ENCODE data around the gene KLF6. TPM values are rescaled to one million over a fixed set of nuclear protein-coding genes. Genes with fewer than 3 reads are reported as not detected.

KLF6 gene
- total and polyA plus RNA-seq, 4 donors = 44.2 to 384 (median 165) TPM

DNA sequence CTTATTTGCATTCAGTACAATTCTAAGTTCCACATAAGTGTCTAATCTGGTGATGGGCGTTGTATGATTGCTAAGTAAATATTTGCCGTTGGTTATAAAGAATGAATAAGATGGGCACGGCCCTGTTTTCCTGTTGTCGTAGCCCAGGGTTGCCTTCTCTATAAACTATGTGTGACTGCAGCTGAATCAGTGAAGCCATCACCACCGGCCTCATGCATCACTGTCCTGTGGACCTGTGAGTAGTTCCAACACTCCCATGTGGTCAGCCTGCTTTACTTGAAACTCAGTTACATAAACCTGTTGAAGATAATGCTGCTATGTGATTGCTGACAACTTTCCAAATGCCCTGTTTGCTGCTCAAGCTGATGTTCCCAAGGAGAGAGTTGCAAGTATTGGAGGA, 21.6 kb upstream of the KLF6 start:
- intact Hi-C loops (cut with DNase I) = no loop called here
- peak overlapping the region in 1 of 2 donors; percentile 76 for H3K27ac ChIP-seq (ENCODE audit: low read depth in 1 of 2, low read length in 2 of 2)
- no peak for ATAC-seq (ENCODE audit: low FRiP score)
- no peak overlapping the region for H3K4me3 ChIP-seq (ENCODE audit: low read length in 2 of 2)
- no peaks in the 10 kb centered on the region for H3K27me3 ChIP-seq (ENCODE audit: control insufficient read depth in 1 of 2, insufficient read depth in 2 of 2, low read length in 1 of 2)
- H3K4me1 ChIP-seq (ENCODE audit: control insufficient read depth in 1 of 2, insufficient read depth in 2 of 2, low read length in 2 of 2) = peaks cover 2 to 4% of the 10 kb centered on the region in 2 donors
- WGBS, 2 donors = 76 to 79% methylated on average over 5 of the region's 5 CpGs
- no peaks in the 10 kb centered on the region for H3K36me3 ChIP-seq (ENCODE audit: control insufficient read depth in 1 of 2, insufficient read depth in 2 of 2, low read length in 1 of 2)
- no peaks in the 10 kb centered on the region for H3K9me3 ChIP-seq (ENCODE audit: control insufficient read depth, low read length)
- no peak for DNase-seq

DNA sequence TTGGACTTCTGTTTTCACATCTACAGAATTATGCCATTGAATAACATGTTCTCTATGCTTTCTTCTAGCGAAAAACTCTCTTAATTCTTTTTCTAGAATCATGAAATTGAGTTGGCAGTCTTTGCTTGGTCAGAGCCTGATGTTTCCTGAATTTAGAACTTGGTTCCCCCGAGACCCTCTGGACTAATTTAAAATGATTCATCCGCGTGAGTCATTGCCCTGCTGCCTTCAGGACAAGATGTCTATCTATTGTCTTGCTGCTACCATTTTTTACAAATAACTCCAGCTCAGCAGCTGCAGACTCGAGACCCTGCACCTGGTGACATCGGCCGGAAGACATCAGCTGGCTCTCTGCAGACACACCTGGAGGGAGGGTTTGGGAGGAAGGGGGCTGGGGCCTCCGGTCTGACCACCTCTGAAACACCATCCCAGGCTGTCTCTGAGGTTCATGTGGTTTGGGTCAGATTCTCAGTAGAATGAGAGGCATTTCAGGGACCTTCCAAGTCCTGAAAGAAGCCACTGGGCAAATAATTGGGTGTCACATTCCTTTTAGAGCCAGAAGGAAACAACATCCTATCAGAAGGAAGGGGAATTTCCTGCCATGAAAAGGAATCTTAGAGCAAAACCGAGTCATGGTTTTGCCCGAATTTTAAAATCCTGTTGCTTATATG, 20.9 kb upstream of the KLF6 start:
- H3K9me3 ChIP-seq (ENCODE audit: control insufficient read depth, low read length) = no peaks in the 10 kb centered on the region
- H3K27me3 ChIP-seq (ENCODE audit: control insufficient read depth in 1 of 2, insufficient read depth in 2 of 2, low read length in 1 of 2) = no peaks in the 10 kb centered on the region
- peaks cover 2 to 4% of the 10 kb centered on the region in 2 donors for H3K4me1 ChIP-seq (ENCODE audit: control insufficient read depth in 1 of 2, insufficient read depth in 2 of 2, low read length in 2 of 2)
- peak overlapping the region; percentile 78 to 90 for H3K27ac ChIP-seq (ENCODE audit: low read depth in 1 of 2, low read length in 2 of 2)
- intact Hi-C loops (cut with DNase I) = no loop called here
- no peaks in the 10 kb centered on the region for H3K36me3 ChIP-seq (ENCODE audit: control insufficient read depth in 1 of 2, insufficient read depth in 2 of 2, low read length in 1 of 2)
- WGBS, 2 donors = 41 to 47% methylated on average over 10 of the region's 10 CpGs
- no peak overlapping the region for H3K4me3 ChIP-seq (ENCODE audit: low read length in 2 of 2)
- ATAC-seq (ENCODE audit: low FRiP score) = peak; percentile 78
- DNase-seq = no peak

DNA sequence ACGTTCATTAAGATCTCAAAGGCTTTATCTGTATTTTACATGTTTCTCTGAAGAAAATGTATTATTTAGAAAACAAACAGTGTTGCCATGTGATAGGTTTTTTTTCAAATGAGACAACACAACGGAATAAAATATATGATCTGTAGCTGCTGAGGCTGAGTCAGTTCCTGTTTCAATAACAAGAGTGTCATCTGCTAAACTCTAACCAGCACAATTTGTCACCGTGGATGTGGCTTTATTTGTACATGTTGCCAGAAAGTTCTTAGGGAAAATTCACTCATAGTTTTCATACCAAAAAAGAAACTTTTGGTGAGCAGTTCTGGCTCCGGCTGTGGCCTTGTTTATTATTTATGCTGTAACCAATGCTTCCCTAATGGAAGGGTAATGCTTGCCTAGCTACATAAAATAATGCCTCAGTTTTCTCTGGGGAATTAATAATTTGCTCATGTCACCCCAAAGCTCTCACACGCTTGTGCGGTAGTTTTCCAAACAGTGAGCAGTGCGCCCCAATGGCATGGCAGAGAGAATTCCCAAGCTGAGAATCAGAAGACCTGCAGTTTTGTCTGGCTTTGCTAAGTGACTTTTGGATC, 20.3 kb upstream of the KLF6 start:
- Histone ChIP-seq H3K4me1 (ENCODE audit: control insufficient read depth in 1 of 2, insufficient read depth in 2 of 2, low read length in 2 of 2) (peaks cover 2 to 4% of the 10 kb centered on the region in 2 donors), H3K36me3 (ENCODE audit: control insufficient read depth in 1 of 2, insufficient read depth in 2 of 2, low read length in 1 of 2) (no peaks in the 10 kb centered on the region), H3K27me3 (ENCODE audit: control insufficient read depth in 1 of 2, insufficient read depth in 2 of 2, low read length in 1 of 2) (no peaks in the 10 kb centered on the region), H3K9me3 (ENCODE audit: control insufficient read depth, low read length) (no peaks in the 10 kb centered on the region), H3K27ac (ENCODE audit: low read depth in 1 of 2, low read length in 2 of 2) (peak overlapping the region; percentile 53 to 90), H3K4me3 (ENCODE audit: low read length in 2 of 2) (no peak overlapping the region)
- 39 to 43% methylated on average over 7 of the region's 7 CpGs for WGBS, 2 donors
- peak; percentile 37 for ATAC-seq (ENCODE audit: low FRiP score)
- no peak for DNase-seq
- intact Hi-C loops (cut with DNase I) = no loop called here

DNA sequence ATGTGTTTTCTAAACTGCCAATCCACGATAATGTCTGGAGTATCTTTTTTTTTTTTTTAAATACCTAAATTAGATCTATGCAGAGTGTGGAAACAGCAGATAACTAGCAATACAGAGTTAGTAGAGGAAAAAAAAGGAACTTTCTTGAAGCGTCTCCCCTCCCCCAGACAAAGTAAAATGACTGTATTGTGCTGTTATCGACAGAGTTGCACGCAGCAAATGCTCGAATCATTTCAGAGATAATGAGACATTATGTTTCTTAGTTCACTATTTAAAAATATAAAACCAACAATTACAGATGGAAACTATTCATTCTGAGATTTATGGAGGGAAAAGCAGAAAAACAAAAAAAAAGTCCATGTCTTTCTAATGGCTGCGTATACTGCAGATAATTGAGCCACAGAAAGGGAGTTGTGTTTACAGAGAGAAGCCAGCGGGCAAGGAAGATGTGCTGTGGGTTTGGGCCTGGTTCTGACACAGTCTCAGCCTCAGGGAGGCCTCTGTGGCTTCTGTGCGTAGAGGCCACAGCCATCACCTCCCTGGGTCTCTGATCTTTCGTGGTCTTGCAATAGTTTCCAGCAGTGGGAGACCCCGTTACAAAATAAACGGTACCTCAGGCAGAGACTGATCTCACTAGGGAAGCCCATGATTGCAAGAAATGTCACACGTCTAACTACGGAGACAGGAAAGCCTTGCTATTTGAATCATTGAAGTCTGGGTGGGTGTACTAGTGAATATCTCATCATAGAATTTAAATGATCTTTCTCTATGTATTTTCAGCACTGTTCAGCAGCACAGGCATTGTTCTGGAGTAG, 19.1 kb upstream of the KLF6 start:
- Histone ChIP-seq H3K27me3 (ENCODE audit: control insufficient read depth in 1 of 2, insufficient read depth in 2 of 2, low read length in 1 of 2) (no peaks in the 10 kb centered on the region), H3K4me1 (ENCODE audit: control insufficient read depth in 1 of 2, insufficient read depth in 2 of 2, low read length in 2 of 2) (peaks cover 2 to 4% of the 10 kb centered on the region in 2 donors), H3K27ac (ENCODE audit: low read depth in 1 of 2, low read length in 2 of 2) (no peak overlapping the region), H3K9me3 (ENCODE audit: control insufficient read depth, low read length) (no peaks in the 10 kb centered on the region), H3K36me3 (ENCODE audit: control insufficient read depth in 1 of 2, insufficient read depth in 2 of 2, low read length in 1 of 2) (no peaks in the 10 kb centered on the region), H3K4me3 (ENCODE audit: low read length in 2 of 2) (no peak overlapping the region)
- WGBS, 2 donors = 84 to 89% methylated on average over 13 of the region's 13 CpGs
- no peak for ATAC-seq (ENCODE audit: low FRiP score)
- DNase-seq = no peak
- intact Hi-C loops (cut with DNase I) = loop anchor here in 1 of 2 donors (5.0 kb wide), 1 partner anchor 83 kb away; no protein-coding TSS in a partner anchor

DNA sequence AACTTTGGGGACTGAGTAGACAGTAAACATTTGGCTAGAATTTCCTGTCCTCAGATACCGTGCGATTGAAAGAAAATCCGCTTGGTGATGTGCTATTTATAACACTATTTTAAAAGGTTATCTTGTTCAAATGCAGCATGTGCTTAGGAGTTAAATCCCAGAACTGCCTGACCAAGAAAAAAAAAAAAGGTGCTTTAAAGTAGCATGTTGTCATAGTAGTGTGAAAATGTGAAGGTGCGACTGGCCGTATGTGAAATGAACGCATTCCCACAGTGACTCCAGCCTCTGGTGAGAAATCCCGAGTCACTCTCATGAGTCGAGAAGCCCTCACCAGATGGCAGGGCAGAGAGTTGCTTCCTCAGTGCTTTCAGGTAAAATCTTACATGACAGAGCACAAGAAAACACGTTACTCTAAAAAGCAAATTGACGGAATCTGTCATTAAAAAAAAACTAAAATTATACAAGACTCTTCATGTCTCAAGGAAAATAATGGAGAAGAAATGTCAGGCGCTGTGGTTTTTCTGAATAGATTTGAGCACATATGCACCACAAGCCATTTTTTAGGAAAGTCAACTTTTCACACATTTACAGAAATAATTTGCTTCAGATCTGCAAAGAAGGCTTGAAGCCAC, 18.4 kb upstream of the KLF6 start:
- H3K27me3 ChIP-seq (ENCODE audit: control insufficient read depth in 1 of 2, insufficient read depth in 2 of 2, low read length in 1 of 2) = no peaks in the 10 kb centered on the region
- ATAC-seq (ENCODE audit: low FRiP score) (no peak), DNase-seq (no peak)
- H3K36me3 ChIP-seq (ENCODE audit: control insufficient read depth in 1 of 2, insufficient read depth in 2 of 2, low read length in 1 of 2) = no peaks in the 10 kb centered on the region
- intact Hi-C loops (cut with DNase I) = loop anchor here in 1 of 2 donors (5.0 kb wide), 1 partner anchor 84 kb away; no protein-coding TSS in a partner anchor
- H3K27ac ChIP-seq (ENCODE audit: low read depth in 1 of 2, low read length in 2 of 2) = no peak overlapping the region
- WGBS, 2 donors = 78 to 83% methylated on average over 11 of the region's 11 CpGs
- H3K4me3 ChIP-seq (ENCODE audit: low read length in 2 of 2) = no peak overlapping the region
- peaks cover 2 to 4% of the 10 kb centered on the region in 2 donors for H3K4me1 ChIP-seq (ENCODE audit: control insufficient read depth in 1 of 2, insufficient read depth in 2 of 2, low read length in 2 of 2)
- H3K9me3 ChIP-seq (ENCODE audit: control insufficient read depth, low read length) = no peaks in the 10 kb centered on the region

DNA sequence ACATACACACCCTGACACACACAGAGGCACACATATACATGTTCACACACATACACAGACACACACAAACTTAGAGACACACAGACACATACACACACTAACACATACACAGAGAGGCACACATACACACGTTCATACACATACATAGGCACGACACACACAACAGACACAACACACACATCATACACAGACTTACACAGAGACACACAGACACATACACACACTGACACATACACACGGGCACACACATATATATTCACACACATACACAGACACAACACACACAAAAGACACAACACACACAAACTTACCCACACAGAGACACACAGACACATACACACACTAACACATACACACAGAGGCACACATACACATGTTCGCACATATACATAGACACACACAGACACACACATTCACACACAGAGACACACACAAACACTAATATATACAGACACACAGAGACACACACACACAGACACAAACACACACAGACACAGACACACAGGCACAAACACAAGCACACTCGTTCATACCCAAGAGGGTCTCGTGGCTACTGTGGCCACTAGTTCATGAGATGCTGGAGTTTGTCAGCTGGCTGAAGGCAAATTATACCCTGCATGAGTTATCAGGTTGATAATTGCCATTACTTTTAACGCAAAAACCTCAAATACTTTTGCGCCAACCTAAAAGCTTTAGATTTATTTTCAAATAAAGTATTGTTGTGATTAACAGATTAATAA, 17.7 kb upstream of the KLF6 start:
- no peaks in the 10 kb centered on the region for H3K27me3 ChIP-seq (ENCODE audit: control insufficient read depth in 1 of 2, insufficient read depth in 2 of 2, low read length in 1 of 2)
- H3K36me3 ChIP-seq (ENCODE audit: control insufficient read depth in 1 of 2, insufficient read depth in 2 of 2, low read length in 1 of 2) = no peaks in the 10 kb centered on the region
- ATAC-seq (ENCODE audit: low FRiP score) (no peak), DNase-seq (no peak)
- intact Hi-C loops (cut with DNase I) = loop anchor here in 1 of 2 donors (5.0 kb wide), 1 partner anchor 85 kb away; no protein-coding TSS in a partner anchor
- peaks cover 2 to 4% of the 10 kb centered on the region in 2 donors for H3K4me1 ChIP-seq (ENCODE audit: control insufficient read depth in 1 of 2, insufficient read depth in 2 of 2, low read length in 2 of 2)
- 95% methylated on average over 8 of the region's 8 CpGs for WGBS, 2 donors
- H3K4me3 ChIP-seq (ENCODE audit: low read length in 2 of 2) = no peak overlapping the region
- no peak overlapping the region for H3K27ac ChIP-seq (ENCODE audit: low read depth in 1 of 2, low read length in 2 of 2)
- no peaks in the 10 kb centered on the region for H3K9me3 ChIP-seq (ENCODE audit: control insufficient read depth, low read length)

DNA sequence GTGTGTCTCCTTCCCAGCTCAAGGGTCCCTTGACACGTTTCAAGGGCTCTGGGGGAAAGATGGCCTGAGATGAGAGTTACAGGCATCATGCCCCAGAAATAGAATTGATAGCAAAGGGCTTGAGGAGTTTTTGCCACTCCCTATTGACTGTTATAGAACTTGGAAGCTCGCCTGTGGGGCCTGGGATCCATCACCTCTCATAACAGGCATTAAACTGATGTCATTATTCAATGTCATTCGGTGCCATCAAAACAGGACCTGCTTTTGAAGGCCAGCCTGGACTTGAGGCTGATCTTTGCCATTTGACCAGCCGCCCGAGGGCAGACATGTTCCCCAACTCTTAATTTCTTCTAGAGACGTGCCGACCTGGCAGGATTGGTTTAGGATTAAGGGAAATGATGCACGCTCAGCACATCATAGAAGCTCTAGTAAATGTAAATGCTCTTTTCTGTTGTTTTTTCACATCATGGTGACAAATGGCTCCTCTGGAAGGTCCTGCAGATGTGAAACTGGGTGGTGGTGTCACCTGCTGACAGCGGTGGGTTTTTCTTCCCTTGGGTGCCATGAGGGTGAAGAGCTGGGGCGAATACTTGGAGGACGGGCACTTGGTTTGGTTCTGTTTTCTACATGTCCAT, 16.7 kb upstream of the KLF6 start:
- DNase-seq (no peak), ATAC-seq (ENCODE audit: low FRiP score) (no peak)
- no peaks in the 10 kb centered on the region for H3K9me3 ChIP-seq (ENCODE audit: control insufficient read depth, low read length)
- H3K27me3 ChIP-seq (ENCODE audit: control insufficient read depth in 1 of 2, insufficient read depth in 2 of 2, low read length in 1 of 2) = no peaks in the 10 kb centered on the region
- peaks cover 0 to 4% of the 10 kb centered on the region in 2 donors for H3K4me1 ChIP-seq (ENCODE audit: control insufficient read depth in 1 of 2, insufficient read depth in 2 of 2, low read length in 2 of 2)
- intact Hi-C loops (cut with DNase I) = loop anchor here in 1 of 2 donors (5.0 kb wide), 1 partner anchor 86 kb away; no protein-coding TSS in a partner anchor
- H3K36me3 ChIP-seq (ENCODE audit: control insufficient read depth in 1 of 2, insufficient read depth in 2 of 2, low read length in 1 of 2) = no peaks in the 10 kb centered on the region
- H3K27ac ChIP-seq (ENCODE audit: low read depth in 1 of 2, low read length in 2 of 2) = no peak overlapping the region
- WGBS, 2 donors = 94 to 96% methylated on average over 11 of the region's 11 CpGs
- H3K4me3 ChIP-seq (ENCODE audit: low read length in 2 of 2) = no peak overlapping the region
